GM18951 (cell line): Measurements from ENCODE around the gene NAV1.

ENCODE experiments used
- POLR2A ChIP-seq: IDR thresholded peaks from 4 replicates; pipeline ENCODE4 v1.6.1; 2011; ENCODE audit warnings: mild to moderate bottlenecking; ENCODE audit not compliant: insufficient read length, insufficient read depth; ENCODE audit errors: extremely low read depth
- in situ Hi-C: fragments of 300-500 bp; cut with MboI; formaldehyde crosslinking; loops from one replicate; pipeline ENCODE4 v1.12.0; 2022; ENCODE audit warnings: low sequenced_read_pairs, mixed read lengths, inconsistent platforms; ENCODE audit not compliant: unreplicated experiment

Gene NAV1

DNA sequence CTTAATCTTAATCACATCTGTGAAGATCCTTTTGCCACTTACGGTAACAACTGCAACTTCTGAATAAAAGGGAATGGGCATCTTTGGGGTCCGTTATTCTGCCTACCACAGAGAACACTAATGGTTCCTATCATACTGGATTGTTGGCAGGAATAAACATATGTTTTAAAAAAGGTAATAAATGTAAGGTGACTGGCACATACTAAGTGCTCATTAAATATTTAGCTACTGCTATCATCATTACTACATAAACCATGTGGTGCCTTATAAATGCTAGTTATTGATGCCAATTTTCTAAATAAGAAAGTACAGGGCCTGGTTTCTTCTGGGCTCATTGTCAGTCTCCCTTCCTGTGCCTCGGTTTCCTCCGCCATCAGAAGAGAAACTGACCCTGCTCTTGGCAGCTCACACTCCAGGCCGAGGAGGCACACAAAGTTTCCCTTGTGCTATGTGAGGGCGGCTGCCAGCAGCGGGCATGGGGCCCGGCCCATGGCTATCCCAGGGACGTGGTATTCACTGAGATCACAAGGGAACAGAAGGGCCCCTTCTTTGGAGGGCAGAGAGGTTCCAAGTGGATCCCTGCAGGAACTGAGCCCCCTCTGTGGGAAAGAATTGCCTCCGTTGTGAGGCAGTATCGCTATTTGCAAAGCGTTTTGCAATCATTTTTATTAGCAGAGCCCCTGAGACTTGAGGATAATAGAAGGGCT is 26.2 kb downstream of the NAV1 start:
- TF ChIP-seq POLR2A, result no peak
- in situ Hi-C loops, result loop anchor here (10.0 kb wide), 2 partner anchors 130 to 220 kb away; no protein-coding TSS in a partner anchor

DNA sequence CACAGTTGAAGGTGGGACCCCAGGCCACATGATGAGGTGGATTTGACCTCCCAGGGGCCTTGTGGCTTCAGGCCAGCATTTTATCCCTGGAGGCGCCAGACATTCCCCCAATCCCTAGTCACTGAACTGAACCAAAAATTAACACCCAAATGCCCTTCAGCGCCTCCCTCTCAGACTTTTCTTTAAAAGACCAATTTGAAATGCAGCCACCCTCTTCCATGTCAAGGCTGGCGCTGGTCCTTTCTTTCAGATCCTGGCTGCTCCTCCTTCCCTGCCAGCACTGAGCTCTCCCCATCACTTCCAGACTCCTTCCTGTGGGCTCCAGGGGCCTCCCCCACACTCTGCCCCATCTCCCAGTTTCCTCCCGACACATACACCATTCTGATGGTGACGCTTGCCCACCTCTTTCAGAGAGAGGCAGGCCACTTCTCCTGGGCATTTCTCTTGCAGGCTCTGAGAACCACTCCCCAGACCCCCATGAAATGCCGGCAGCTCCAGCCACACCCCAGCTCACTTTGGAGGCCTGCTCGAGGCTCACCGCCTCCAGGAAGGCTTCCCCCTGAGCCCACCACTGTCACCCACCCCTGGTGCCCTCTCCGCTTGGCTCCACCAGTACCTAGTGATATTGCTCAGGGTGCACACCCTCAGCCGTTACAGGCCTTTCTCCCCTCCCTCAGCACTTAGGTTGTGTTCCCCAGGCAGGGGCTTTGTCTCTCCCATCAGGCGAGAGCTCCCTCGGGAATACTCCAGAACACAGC is 27.0 kb downstream of the NAV1 start:
- TF ChIP-seq POLR2A, result no peak
- in situ Hi-C loops, result loop anchor here (10.0 kb wide), 2 partner anchors 129 to 219 kb away; no protein-coding TSS in a partner anchor

DNA sequence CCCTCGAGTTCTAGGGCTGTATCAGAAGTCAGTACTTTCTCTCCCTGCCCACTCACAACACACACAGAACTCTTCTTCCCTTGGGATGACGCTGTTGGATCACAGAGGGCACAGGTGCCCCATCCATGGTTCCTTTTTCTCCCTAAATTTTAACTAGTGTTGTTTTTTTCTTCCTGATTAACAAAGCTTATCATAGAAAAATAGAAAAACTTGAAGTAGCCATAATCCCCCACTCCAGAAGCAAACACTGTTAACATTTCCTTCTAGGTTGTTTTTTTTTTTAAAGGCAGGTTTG is 27.5 kb downstream of the NAV1 start:
- in situ Hi-C loops, result loop anchor here (10.0 kb wide), 2 partner anchors 128 to 218 kb away; no protein-coding TSS in a partner anchor
- no peak for TF ChIP-seq POLR2A

DNA sequence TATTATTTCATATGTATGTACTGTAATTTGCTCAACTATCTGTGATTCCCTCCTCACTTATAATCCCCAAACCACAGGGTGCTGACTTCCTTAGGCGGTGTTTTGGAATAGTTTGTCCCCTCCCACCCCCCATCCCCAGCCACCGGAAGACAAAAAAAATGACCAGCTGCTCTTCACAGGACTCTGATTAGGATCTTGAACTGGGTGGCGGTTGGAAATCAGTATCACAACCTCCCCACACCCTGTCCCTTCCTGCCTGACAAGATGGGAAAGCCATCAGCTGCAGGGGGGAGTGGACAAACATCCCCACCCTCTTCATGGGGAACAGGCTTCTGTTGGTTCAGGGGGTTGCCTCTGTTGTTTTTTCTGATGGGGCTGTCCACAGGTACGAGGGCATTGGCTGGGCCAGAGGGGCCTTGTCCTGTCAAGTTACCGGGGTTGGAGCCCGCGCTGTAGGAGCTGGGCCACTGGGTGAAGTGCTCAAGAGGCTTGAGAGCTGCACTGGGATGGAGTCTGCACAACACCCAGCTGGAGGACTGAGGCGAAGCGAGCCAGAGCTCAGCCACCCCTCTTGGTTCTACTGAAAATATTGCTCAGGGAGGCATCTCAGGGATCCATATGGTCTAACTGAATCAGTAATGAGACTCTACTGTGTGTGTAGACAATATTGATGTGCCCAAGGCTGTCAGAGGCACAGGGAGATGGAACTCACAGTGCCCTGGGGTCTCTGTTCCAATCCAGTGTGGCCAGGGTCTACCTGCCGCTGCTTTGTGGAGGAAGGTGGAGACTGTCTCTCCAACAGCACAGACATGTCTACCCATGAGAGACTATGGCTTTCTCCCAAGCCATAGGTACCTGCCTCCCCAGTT is 28.2 kb downstream of the NAV1 start:
- no peak for TF ChIP-seq POLR2A
- in situ Hi-C loops, result loop anchor here (10.0 kb wide), 2 partner anchors 128 to 218 kb away; no protein-coding TSS in a partner anchor

DNA sequence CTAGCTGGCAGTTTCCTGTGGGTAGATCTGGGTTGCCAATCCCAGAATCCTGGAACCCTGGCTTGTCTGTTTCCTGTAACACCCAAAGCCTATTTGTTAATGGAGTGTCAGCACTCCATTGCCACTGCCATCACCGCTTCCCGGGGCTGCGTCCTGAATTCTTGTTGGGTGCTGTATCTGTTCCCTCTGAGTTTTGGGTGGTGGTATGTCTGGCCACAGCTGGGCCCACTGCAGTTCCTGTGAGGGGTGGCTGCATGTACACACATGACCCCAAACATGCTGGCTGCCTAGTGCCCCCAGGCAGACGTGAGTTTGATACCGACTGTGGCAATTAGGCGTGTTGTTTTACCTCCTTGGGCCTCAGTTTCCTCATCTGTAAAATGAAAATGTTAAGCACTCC is 29.3 kb downstream of the NAV1 start:
- in situ Hi-C loops, result loop anchor here (10.0 kb wide), 2 partner anchors 127 to 217 kb away; no protein-coding TSS in a partner anchor
- no peak for TF ChIP-seq POLR2A

DNA sequence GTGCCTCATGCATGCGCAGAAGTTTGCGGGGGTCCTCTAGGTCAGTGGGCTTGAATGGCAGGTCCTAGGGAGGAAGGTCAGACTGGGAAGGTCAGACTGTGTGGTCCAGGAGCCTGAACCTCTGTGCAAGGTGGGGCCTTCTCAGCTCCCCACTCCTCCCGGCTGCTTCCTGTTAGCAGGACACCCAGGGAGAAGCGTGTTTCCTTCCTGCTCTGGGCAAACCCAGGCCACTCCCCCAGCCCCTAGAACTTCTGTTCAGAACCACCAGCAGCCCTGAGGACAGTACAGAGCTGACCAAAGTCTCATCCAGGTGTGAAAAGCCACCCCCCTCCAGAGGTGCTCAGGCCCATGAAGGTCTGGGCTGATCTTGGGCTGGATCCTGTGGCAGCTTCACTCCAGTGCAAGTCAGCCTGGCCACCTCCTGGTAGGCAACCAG is 29.9 kb downstream of the NAV1 start:
- TF ChIP-seq POLR2A, result no peak
- in situ Hi-C loops, result loop anchor here (10.0 kb wide), 2 partner anchors 126 to 216 kb away; no protein-coding TSS in a partner anchor

DNA sequence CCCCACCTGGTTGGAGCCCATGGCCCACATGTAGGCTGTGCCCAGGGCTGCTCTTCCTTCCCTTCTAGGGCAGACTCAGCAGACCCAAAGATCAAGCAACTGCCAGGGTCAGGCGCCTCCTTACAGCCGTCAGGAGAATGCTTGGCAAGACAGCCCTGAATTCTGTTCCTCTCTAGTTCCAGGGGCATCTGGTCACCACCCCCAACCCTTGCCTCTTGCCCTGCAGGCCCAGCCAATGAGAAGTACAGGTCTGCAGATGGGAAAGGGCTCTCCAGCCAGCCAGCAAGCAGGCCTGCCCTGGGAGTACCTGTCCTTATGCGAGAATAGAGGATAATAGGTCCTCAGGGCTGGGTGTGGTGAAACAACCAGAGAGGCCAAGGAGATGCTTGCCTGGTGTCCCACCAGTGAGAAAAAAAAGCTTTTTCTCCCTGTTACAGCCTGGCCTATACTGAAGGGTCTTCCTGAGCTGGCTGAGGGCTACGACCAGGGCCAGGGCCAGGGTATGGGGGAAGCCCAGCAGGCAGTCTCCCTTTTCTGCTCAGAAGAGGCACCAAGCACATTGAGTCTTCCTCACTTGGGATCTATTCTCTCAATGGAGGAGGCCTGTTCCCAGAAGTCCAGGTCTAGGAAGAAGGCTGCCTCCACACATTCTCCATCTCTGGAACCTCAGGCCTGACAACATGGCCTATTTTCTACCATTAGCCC is 31.4 kb downstream of the NAV1 start:
- no peak for TF ChIP-seq POLR2A
- in situ Hi-C loops, result no loop called here

DNA sequence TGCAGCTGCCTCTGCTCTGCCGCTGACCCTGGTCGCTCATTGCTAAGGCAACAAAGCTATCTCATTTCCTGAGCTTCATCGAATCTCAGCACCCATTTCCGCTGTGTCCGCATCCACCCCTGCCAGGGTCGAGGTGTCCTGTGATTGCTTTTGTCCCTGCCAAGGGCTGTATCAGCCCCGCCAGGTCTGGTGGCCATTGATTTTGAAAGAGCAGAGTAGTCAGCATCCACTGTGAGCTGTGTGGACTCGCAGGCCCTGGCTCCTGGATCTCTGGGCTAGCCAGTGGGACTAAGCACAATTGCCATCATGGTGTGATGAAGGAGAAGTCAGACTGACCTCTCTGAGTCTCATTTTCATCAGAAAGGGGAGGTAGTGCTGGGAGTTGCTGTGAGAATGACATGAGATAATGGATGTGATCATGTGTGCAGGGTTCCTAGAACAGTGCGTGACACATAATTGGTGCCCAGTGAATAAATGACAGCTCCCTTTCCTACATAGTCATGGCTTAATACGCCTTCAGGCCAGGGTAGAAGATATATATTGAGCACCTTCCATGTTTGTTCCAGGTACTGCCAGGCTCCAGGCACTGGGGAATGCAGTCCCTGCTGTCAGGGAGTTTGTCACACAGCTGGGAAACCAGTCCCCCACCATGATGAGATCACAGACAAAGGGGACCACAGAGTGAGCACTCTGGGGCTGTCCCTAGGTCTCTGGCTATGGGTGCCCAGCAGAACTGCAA is 32.1 kb downstream of the NAV1 start:
- no peak for TF ChIP-seq POLR2A
- in situ Hi-C loops, result no loop called here

DNA sequence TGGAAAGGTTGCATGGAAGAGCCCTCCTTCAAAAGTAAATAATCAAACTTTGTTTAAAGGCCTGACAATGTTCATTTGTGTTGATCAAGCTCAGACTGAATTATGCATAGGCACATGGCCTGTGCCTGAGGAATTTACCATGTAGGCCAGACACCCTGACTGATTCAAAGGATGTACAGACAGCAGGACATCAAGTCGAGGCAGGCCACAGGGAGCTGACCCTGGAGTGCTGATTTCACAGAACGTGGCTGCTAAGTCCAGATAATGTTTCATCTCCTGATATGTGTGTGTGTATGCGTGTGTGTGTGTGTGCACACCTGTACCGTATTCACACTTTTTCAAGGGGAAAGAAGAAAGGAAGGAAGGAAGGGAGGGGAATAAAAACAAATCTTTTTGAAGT is 34.1 kb downstream of the NAV1 start:
- in situ Hi-C loops, result no loop called here
- TF ChIP-seq POLR2A, result no peak

DNA sequence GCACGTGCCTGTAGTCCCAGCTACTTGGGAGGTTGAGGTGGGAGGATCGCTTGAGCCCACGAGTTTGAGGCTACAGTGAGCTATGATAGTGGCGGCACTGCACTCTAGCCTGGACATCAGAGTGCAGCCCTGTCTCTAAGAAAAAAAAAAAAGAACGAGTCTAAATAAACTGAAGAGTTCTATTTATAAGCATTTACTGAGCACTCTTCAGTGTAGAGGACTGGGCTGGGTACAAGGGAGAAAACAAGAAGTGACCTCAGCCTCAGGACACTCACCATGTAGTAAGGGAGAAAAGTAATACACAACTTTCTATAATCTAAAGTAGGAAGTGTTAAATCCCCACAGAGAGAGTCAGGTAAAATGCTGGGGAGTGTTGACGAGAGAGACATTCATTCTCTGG is 35.0 kb downstream of the NAV1 start:
- in situ Hi-C loops, result no loop called here
- no peak for TF ChIP-seq POLR2A

DNA sequence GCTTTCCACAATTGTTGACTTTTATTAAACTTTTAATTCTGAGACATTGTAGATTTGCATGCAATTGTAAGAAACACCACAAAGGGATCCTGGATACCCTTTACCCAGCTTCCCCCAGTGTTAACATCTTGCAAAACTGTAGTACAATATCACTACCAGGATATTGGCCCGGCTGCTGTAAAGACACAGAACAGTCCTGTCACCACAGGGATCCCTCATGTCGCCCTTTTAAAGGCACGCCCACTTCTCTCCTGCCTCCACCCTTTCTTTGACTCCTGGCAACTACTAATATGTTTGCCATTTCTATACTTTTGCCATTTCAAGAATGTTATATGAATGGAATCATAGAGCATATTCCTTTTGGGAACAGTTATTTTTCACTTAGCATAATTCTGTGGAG is 37.0 kb downstream of the NAV1 start:
- in situ Hi-C loops, result no loop called here
- TF ChIP-seq POLR2A, result no peak

DNA sequence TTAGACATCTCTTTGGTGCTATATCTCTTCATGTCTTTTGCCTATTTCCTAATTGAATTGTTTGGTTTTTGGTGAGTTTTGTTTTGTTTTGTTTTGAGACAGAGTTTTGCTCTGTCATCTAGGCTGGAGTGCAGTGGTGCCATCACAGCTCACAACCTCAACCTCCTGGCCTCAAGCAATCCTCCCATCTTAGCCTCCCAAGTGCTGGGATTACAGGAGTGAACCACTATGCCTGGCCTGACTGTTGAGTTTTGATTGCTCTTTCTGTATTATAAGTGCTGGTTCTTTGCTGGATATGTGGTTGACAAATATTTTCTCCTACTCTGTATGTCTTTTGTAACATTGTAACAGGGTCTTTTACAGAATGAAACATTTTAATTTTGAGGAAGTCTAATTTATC is 38.0 kb downstream of the NAV1 start:
- TF ChIP-seq POLR2A, result no peak

More for the DNA sequence above, 38.0 kb downstream of the NAV1 start:
- in situ Hi-C loops, result no loop called here
